Tibial artery (tissue), 4 donors: ENCODE results near the gene CLPX.

Source experiments
- DNase-seq, 2 donors: peaks; one replicate each; pipeline ENCODE4 v3.0.0-alpha.2; 2019
- H3K27ac ChIP-seq, 2 donors: fragments of 200-600 bp; sonication (generic) in 1 of 2; 1 replicate in 1 of 2; 2 replicates in 1 of 2; pipeline ENCODE4 v1.5.1; 2018 to 2019; ENCODE audit warnings: mild to moderate bottlenecking in 1 of 2
- H3K27me3 ChIP-seq, 2 donors: fragments of 200-600 bp; sonication (generic) in 1 of 2; one replicate each; pipeline versions ENCODE4 v1.5.1 to v1.6.0; 2016 to 2019
- H3K36me3 ChIP-seq, 3 donors: fragments of 200-600 bp; sonication (generic) in 2 of 3; one replicate each; pipeline ENCODE4 v1.5.1; 2016 to 2019; ENCODE audit warnings: mild to moderate bottlenecking in 2 of 3
- H3K4me1 ChIP-seq, 4 donors: fragments of 200-600 bp; sonication (generic) in 2 of 4; 1 replicate in 3 of 4; 2 replicates in 1 of 4; pipeline ENCODE4 v1.5.1; 2016 to 2019
- H3K4me3 ChIP-seq, 2 donors: fragments of 200-600 bp; sonication (generic) in 1 of 2; 1 replicate in 1 of 2; 2 replicates in 1 of 2; pipeline ENCODE4 v1.5.1; 2018 to 2019; ENCODE audit warnings: mild to moderate bottlenecking in 2 of 2
- H3K9me3 ChIP-seq, 3 donors: fragments of 200-600 bp; sonication (generic) in 1 of 3; one replicate each; pipeline ENCODE4 v1.5.1; 2016 to 2019
- CTCF ChIP-seq, 2 experiments: fragments of 200-600 bp in 1 of 2; fragments of 450-650 bp in 1 of 2; IDR thresholded peaks; one replicate each; pipeline ENCODE4 v1.5.1; 2017 to 2019; ENCODE audit warnings: antibody characterized with exemption in 2 of 2, mild to moderate bottlenecking in 1 of 2, moderate library complexity in 1 of 2
- intact Hi-C: fragments of 100-400 bp; cut with DNase I; formaldehyde crosslinking; loops from one replicate; pipeline ENCODE4 v1.15.0; 2023; ENCODE audit warnings: low total_unique reads

Gene CLPX

GRCh38 chr15:65176056-65176455 is 9.1 kb downstream of the CLPX start:
- Histone ChIP-seq H3K4me1 (peaks cover 0 to 17% (median 3%) of the 10 kb centered on the region in 4 donors), H3K27ac (no peak overlapping the region), H3K36me3 (peaks cover 55 to 88% (median 58%) of the 10 kb centered on the region in 3 donors), H3K9me3 (no peaks in the 10 kb centered on the region), H3K4me3 (no peak overlapping the region), H3K27me3 (no peaks in the 10 kb centered on the region)
- intact Hi-C loops, result no loop called here
- no peak for TF ChIP-seq CTCF (IDR thresholded peaks at IDR 0.05)
- no peak for DNase-seq

- Histone ChIP-seq H3K4me1 (peaks cover 0 to 11% (median 2%) of the 10 kb centered on the region in 4 donors), H3K27ac (no peak overlapping the region), H3K36me3 (peaks cover 61 to 91% (median 63%) of the 10 kb centered on the region in 3 donors), H3K9me3 (no peaks in the 10 kb centered on the region), H3K27me3 (no peaks in the 10 kb centered on the region), H3K4me3 (no peak overlapping the region)
- no peak for DNase-seq
- TF ChIP-seq CTCF (IDR thresholded peaks at IDR 0.05), result no peak
- intact Hi-C loops, result no loop called here
Observed at GRCh38 chr15:65175511-65175910, 9.6 kb downstream of the CLPX start.

GRCh38 chr15:65174509-65174908 is 10.6 kb downstream of the CLPX start:
- no peak for TF ChIP-seq CTCF (IDR thresholded peaks at IDR 0.05)
- no peaks in the 10 kb centered on the region for H3K9me3 ChIP-seq
- H3K4me3 ChIP-seq, result no peak overlapping the region
- no peak for DNase-seq
- no peaks in the 10 kb centered on the region for H3K27me3 ChIP-seq
- peaks cover 60 to 100% (median 71%) of the 10 kb centered on the region in 3 donors for H3K36me3 ChIP-seq
- H3K27ac ChIP-seq, result no peak overlapping the region
- intact Hi-C loops, result no loop called here
- H3K4me1 ChIP-seq, result peaks cover 0 to 5% (median 2%) of the 10 kb centered on the region in 4 donors

GRCh38 chr15:65172531-65172930 is 12.6 kb downstream of the CLPX start:
- intact Hi-C loops, result no loop called here
- H3K27me3 ChIP-seq, result no peaks in the 10 kb centered on the region
- no peak for DNase-seq
- no peak overlapping the region for H3K27ac ChIP-seq
- no peak overlapping the region for H3K4me3 ChIP-seq
- H3K4me1 ChIP-seq, result peaks cover 0 to under 1% (median 0%) of the 10 kb centered on the region in 4 donors
- peaks cover 42 to 95% (median 64%) of the 10 kb centered on the region in 3 donors for H3K36me3 ChIP-seq
- H3K9me3 ChIP-seq, result no peaks in the 10 kb centered on the region
- TF ChIP-seq CTCF (IDR thresholded peaks at IDR 0.05), result no peak

GRCh38 chr15:65171428-65171827 is 13.7 kb downstream of the CLPX start:
- Histone ChIP-seq H3K4me1 (no peaks in the 10 kb centered on the region), H3K27ac (no peak overlapping the region), H3K4me3 (no peak overlapping the region), H3K27me3 (no peaks in the 10 kb centered on the region), H3K9me3 (no peaks in the 10 kb centered on the region), H3K36me3 (peaks cover 34 to 87% (median 57%) of the 10 kb centered on the region in 3 donors)
- DNase-seq, result no peak
- intact Hi-C loops, result no loop called here
- TF ChIP-seq CTCF (IDR thresholded peaks at IDR 0.05), result no peak

- no peak for DNase-seq
- H3K4me1 ChIP-seq, result no peaks in the 10 kb centered on the region
- no peak overlapping the region for H3K4me3 ChIP-seq
- peaks cover 45 to 71% (median 46%) of the 10 kb centered on the region in 3 donors for H3K36me3 ChIP-seq
- no peaks in the 10 kb centered on the region for H3K9me3 ChIP-seq
- intact Hi-C loops, result no loop called here
- no peaks in the 10 kb centered on the region for H3K27me3 ChIP-seq
- TF ChIP-seq CTCF (IDR thresholded peaks at IDR 0.05), result no peak
- no peak overlapping the region for H3K27ac ChIP-seq
Observed at GRCh38 chr15:65165875-65166274, 19.3 kb downstream of the CLPX start.
